NCI-H187 treated with DMSO at 0.1 percent for 48 hours (cell line): ENCODE measurements around the gene ADRB2.
A peak's percentile ranks its signal among the peaks of the same experiment; 100 is the strongest.

Experiments
- DNase-seq: peaks from one replicate; lab custom pipeline; 2025; lab: John Stamatoyannopoulos, UW

ADRB2 gene

DNA sequence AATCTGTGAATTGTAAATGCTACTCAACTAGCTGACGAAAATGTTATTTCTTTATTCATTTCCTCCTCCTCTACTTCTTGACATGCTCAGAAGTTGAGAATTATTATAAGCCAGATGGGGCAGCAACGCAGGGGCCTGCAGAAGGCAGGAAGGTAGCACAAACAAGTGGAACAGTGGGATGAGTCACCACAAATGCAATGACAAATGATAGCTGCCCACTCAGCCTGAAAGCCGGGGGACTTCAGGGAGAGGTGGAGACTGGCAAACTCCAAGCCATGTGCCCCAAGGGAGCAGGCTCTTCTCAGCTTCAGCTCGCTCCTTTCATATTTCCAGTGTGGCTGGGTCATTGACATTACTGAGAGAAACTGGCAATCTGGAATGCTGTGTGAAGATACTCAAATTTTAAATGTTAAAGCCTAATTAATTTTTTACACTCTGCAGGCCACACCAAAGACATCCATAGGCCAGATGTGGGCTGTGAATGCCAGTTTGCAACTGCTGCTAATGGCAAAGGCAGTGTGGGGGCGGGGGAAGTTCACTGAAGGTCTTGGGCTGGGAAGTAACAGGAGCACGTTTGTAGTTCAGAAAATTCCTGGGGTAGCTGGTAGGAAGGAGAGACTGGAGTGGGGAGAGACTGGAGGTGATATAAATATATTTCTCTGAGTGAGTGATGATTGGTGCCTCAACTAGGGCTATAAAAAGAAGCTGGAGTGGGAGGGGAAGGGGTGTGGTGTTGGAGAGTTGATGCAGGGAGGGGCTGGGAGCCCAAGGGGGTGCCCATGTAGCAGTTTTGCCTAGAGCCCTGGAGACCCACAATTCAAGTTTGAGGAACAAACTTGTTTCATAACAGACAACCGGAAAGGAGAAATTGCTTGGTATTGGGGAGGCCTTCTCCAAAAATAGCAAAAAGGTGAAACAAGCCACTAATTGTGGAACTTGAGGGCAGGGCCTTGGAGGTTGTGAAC lies 20.8 kb upstream of the ADRB2 start:
- no peak for DNase-seq

DNA sequence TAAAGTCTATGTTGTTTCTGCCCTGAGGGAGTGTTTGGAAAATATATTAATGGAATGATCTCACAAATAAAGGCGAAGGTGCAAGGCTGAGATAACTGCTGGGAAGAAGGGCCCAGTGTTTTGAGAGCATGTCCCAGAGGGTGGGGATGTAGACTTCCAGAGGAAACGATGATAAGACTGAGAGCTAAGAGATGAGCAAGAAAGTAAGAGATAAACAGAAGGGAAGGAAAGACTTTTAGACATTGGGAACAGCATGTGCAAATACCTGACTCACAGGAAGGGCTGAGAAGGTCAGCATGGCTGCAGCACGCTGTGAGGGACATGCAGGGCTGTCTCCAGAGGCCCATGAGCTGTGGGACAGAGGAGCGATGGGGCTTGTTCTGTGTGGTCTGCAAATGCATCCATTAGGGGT lies 19.9 kb upstream of the ADRB2 start:
- no peak for DNase-seq

- peak; percentile 66 for DNase-seq
Measured at GRCh38 chr5:148807851-148808250, 18.6 kb upstream of the ADRB2 start.

GRCh38 chr5:148808864-148809642 lies 17.4 kb upstream of the ADRB2 start:
- DNase-seq: no peak

- no peak for DNase-seq
Measured at GRCh38 chr5:148809781-148810524, 16.5 kb upstream of the ADRB2 start.

DNA sequence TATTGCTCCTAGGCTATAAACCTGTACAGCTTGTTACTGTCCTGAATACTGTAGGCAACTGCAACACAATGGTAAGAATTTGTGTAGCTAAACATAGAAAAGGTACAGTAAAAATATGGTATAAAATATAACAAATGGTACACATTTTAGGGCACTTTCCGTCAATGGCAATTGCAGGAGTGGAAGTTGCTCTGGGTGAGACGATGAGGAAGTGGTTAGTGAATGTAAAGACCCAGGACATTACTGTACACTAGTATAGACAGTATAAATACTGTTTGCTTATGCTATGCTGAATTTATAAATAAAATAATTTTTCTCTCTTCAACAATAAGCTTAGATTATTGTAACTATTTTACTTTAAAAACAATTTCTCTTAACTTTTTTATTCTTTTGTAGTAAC lies 15.6 kb upstream of the ADRB2 start:
- no peak for DNase-seq

DNA sequence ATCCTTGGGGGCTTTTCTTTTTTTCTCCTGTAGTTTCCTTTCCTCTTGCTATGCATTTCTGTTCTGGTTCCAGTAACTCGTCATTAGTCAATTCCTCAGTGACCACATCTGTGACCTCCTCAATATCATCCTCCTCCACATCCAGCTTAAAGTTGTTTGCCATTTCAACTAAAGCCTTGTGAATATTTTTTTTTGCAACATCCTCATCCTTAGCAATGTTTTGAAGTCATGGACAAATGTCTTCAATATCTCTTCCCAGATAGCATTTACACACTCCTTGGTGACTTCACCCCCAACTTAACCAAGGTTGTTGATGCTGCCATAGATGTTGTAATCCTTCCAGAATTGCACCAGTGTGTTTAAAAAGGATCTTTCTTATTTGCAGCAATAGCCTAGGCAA lies 14.7 kb upstream of the ADRB2 start:
- no peak for DNase-seq

DNA sequence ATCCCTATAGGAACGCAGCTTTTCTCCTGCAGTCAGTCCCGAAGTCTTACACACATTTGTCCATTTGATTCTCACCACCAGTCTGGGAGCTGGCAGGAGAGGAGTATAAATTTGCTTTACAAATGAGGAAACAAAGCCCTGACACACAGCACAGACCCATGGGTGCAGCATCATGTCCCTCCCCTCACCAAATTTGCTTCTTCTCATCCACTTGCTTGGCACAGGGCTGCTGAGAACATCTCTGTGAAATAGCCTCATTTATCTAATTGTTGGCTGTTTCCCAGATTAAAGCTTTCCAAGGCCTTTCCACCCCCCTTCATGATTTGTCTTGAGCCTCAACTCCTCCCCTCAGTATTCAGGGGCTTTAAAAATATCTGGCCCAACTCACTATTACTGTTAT lies 11.3 kb upstream of the ADRB2 start:
- no peak for DNase-seq

GRCh38 chr5:148815578-148815977 lies 10.8 kb upstream of the ADRB2 start:
- DNase-seq: no peak

DNA sequence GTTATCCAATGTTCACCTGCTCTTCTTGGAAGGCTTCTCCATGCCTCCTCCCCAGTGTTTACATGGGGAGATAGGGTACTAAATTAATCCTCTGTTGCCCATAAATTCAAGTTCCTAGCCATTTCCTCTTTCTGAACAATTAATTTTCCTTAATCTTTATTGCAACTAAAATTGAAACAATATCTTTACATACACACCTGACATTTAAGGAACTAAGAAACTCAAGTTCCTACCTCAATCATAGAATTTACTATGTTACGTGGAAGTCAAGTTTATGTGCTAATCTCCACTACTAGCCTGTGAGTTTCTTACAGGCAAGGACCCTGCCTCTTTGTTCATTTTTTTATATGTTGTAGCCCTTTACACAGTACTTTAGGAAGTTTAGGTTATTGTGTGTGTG lies 10.1 kb upstream of the ADRB2 start:
- DNase-seq: no peak

- DNase-seq: no peak
Measured at GRCh38 chr5:148816782-148817181, 9.6 kb upstream of the ADRB2 start.

- DNase-seq: no peak
Measured at GRCh38 chr5:148817606-148818005, 8.8 kb upstream of the ADRB2 start.

DNA sequence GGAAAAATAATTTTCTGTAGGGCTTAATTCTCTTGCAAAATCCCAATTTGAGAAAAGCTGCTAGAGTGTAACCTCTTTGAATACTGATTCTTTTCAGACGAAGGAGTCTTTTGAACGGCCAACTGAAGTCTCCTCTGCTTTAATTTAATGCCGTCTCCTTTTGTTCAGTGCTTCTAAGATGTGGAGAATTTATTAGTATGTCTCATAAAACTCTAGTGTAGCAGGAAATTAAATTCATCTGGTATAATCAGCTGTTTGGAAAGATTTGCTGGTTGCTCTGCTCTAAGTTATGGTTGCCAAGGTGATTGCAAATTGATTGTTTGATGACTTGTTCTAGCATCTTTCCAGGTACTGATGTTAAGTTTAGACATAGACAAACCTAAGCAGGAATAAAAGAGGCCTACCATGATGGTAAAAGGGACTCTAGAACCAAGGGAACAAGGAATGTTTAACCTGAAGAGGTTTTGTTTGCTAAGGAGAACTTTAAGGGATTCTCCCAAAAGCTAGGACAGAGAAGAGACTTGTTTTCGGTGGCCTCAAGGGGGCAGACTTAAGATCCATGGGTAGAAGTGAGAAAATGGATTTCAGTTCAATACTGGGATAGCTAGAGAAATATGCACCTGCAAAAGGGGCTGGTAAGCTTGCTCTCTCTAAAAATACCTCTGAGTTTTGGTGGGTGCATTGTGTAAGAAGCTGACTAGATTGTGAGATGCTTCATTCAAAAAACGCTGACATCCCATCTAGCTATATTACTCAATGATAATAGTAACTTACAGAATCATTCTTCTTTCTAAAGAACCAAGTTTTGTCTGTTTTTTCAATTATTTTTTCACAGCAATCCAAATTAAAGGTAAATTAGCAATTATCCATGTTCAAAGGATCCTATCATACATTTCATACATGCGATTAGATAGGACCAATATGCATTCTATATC lies 5.7 kb upstream of the ADRB2 start:
- DNase-seq: no peak

- no peak for DNase-seq
Measured at GRCh38 chr5:148823871-148824270, 2.5 kb upstream of the ADRB2 start.

- no peak for DNase-seq
Measured at GRCh38 chr5:148825716-148826052, 727 bp upstream of the ADRB2 start.

- no peak for DNase-seq
Measured at GRCh38 chr5:148826739-148827070, 294 bp downstream of the ADRB2 start.

DNA sequence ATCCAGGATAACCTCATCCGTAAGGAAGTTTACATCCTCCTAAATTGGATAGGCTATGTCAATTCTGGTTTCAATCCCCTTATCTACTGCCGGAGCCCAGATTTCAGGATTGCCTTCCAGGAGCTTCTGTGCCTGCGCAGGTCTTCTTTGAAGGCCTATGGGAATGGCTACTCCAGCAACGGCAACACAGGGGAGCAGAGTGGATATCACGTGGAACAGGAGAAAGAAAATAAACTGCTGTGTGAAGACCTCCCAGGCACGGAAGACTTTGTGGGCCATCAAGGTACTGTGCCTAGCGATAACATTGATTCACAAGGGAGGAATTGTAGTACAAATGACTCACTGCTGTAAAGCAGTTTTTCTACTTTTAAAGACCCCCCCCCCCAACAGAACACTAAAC lies 1.3 kb downstream of the ADRB2 start:
- no peak for DNase-seq

DNA sequence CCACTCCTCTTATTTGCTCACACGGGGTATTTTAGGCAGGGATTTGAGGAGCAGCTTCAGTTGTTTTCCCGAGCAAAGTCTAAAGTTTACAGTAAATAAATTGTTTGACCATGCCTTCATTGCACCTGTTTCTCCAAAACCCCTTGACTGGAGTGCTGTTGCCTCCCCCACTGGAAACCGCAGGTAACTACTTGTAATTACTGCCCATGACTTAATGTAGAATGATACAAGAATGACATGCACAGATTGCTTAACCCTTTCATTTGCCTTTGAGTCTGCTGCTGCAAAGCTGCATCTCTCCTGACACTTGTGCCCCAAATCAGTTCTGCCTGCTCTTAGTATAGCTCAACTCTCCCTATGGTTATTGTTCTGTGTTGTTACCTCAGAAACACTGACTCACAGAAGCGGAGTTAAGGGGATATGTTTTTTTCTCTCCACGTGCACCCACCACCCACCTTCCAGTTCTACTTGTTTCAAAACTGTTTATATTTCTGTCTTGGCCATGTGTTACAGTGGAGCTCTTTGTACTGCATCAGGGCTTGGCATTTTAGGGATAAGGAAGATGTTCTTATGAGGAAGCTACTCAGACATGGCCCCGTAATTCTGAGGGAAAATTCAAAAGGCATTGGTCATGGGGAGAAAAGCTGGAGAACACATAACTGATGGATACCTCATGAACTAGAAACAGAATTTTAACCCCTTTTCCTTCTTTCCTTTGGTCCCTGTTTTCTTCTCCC lies 2.3 kb downstream of the ADRB2 start:
- peak; percentile 34 for DNase-seq

- DNase-seq: no peak
Measured at GRCh38 chr5:148829248-148829594, 2.8 kb downstream of the ADRB2 start.

DNA sequence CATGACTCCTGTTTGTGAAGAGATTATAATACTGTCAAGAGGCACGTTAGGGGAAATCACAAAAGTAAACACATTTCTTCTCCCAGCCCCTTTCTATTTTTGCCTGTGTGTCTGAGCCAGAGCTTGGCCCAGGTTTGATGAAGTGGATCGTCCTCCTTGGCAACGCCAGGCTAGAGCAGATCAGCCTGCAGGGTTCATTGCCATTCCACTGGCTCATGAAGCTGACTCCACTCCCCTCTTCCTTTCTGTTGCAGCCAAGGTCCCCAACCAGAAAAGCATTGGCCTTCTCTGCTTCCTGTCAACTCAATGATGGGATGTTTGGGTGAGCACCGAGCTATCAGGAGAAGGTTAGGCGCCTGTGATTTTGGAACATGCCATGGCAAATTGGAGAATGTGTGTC lies 3.3 kb downstream of the ADRB2 start:
- no peak for DNase-seq

GRCh38 chr5:148830211-148830610 lies 3.8 kb downstream of the ADRB2 start:
- no peak for DNase-seq
